ENCODE measurements around the gene SOCS1. TPM values are rescaled to one million over a fixed set of nuclear protein-coding genes. Genes with fewer than 3 reads are reported as not detected.
"Not testable (repeated sequence)": the region's sequence is repeated elsewhere in the genome, so short reads cannot be mapped to it uniquely, and the experiment has no call there.

The SOCS1 gene
- polyA plus RNA-seq, 1 donor from 2014 or later, result not detected

- Histone ChIP-seq H3K27ac (ENCODE audit: low read length) (no peak overlapping the region), H3K36me3 (ENCODE audit: insufficient read depth, low read length) (no peaks in the 10 kb centered on the region), H3K9me3 (ENCODE audit: low read length) (no peaks in the 10 kb centered on the region), H3F3A (ENCODE audit: insufficient read depth, low read length, poor library complexity, severe bottlenecking) (no peaks in the 10 kb centered on the region), H3K9me2 (ENCODE audit: insufficient read depth, low read length) (no peaks in the 10 kb centered on the region), H3K4me3 (ENCODE audit: low read length) (no peak overlapping the region), H3K9ac (ENCODE audit: low read length) (no peak overlapping the region), H2AFZ (ENCODE audit: low read depth, low read length) (no peak overlapping the region), H3K4me2 (ENCODE audit: low read length) (no peak overlapping the region), H3K79me2 (replicated peaks; ENCODE audit: insufficient read depth, low read length) (no peaks in the 10 kb centered on the region), H3K27me3 (ENCODE audit: insufficient read depth, low read depth, low read length) (no peaks in the 10 kb centered on the region), H4K20me1 (ENCODE audit: insufficient read depth) (no peaks in the 10 kb centered on the region)
- no peak for TF ChIP-seq EZH2 (IDR thresholded peaks at IDR 0.05; ENCODE audit: borderline replicate concordance, insufficient read depth, low read length, poor library complexity, severe bottlenecking)
- TF ChIP-seq EP300 (conservative IDR thresholded peaks at IDR 0.05; ENCODE audit: poor library complexity, severe bottlenecking), result no peak
- no peak for TF ChIP-seq POLR2AphosphoS5 (IDR thresholded peaks at IDR 0.05)
- TF ChIP-seq TAF1 (IDR thresholded peaks at IDR 0.05; ENCODE audit: low read depth), result no peak
- no peak for TF ChIP-seq RAD21 (conservative IDR thresholded peaks at IDR 0.05)
- TF ChIP-seq SMC3 (conservative IDR thresholded peaks at IDR 0.05; ENCODE audit: poor library complexity), result no peak
- no peak for TF ChIP-seq REST (IDR thresholded peaks at IDR 0.05; ENCODE audit: borderline replicate concordance)
- TF ChIP-seq MXI1 (conservative IDR thresholded peaks at IDR 0.05; ENCODE audit: poor library complexity, severe bottlenecking), result no peak
- TF ChIP-seq, protein P1, sequence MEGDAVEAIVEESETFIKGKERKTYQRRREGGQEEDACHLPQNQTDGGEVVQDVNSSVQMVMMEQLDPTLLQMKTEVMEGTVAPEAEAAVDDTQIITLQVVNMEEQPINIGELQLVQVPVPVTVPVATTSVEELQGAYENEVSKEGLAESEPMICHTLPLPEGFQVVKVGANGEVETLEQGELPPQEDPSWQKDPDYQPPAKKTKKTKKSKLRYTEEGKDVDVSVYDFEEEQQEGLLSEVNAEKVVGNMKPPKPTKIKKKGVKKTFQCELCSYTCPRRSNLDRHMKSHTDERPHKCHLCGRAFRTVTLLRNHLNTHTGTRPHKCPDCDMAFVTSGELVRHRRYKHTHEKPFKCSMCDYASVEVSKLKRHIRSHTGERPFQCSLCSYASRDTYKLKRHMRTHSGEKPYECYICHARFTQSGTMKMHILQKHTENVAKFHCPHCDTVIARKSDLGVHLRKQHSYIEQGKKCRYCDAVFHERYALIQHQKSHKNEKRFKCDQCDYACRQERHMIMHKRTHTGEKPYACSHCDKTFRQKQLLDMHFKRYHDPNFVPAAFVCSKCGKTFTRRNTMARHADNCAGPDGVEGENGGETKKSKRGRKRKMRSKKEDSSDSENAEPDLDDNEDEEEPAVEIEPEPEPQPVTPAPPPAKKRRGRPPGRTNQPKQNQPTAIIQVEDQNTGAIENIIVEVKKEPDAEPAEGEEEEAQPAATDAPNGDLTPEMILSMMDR (IDR thresholded peaks at IDR 0.05; ENCODE audit: poor library complexity, severe bottlenecking), result no peak
These were observed 34.3 kb upstream of the SOCS1 start for GRCh38 chr16:11290102-11290893.

- not testable (repeated sequence) for H3K4me2 ChIP-seq (ENCODE audit: low read length); H3K36me3 ChIP-seq (ENCODE audit: insufficient read depth, low read length); H3K9ac ChIP-seq (ENCODE audit: low read length); H4K20me1 ChIP-seq (ENCODE audit: insufficient read depth); H3K27me3 ChIP-seq (ENCODE audit: insufficient read depth, low read depth, low read length); H3F3A ChIP-seq (ENCODE audit: insufficient read depth, low read length, poor library complexity, severe bottlenecking); H3K9me2 ChIP-seq (ENCODE audit: insufficient read depth, low read length); H3K4me3 ChIP-seq (ENCODE audit: low read length); H2AFZ ChIP-seq (ENCODE audit: low read depth, low read length); H3K9me3 ChIP-seq (ENCODE audit: low read length); H3K79me2 ChIP-seq (replicated peaks; ENCODE audit: insufficient read depth, low read length); H3K27ac ChIP-seq (ENCODE audit: low read length)
These were observed 33.7 kb upstream of the SOCS1 start for GRCh38 chr16:11289696-11290095.
